ENCODE measurements around the gene CTPS1. TPM values are rescaled to one million over a fixed set of nuclear protein-coding genes. Genes with fewer than 3 reads are reported as not detected.

Gene CTPS1
- total and polyA plus RNA-seq, 2 of the 13 experiments (the other 11 are each of a cell fraction or from before 2014, with no cell fraction given) = 9.6 to 42.8 TPM

GRCh38 chr1:40980068-40980452, 564 bp downstream of the CTPS1 start (continued):
- TF ChIP-seq, protein P1, sequence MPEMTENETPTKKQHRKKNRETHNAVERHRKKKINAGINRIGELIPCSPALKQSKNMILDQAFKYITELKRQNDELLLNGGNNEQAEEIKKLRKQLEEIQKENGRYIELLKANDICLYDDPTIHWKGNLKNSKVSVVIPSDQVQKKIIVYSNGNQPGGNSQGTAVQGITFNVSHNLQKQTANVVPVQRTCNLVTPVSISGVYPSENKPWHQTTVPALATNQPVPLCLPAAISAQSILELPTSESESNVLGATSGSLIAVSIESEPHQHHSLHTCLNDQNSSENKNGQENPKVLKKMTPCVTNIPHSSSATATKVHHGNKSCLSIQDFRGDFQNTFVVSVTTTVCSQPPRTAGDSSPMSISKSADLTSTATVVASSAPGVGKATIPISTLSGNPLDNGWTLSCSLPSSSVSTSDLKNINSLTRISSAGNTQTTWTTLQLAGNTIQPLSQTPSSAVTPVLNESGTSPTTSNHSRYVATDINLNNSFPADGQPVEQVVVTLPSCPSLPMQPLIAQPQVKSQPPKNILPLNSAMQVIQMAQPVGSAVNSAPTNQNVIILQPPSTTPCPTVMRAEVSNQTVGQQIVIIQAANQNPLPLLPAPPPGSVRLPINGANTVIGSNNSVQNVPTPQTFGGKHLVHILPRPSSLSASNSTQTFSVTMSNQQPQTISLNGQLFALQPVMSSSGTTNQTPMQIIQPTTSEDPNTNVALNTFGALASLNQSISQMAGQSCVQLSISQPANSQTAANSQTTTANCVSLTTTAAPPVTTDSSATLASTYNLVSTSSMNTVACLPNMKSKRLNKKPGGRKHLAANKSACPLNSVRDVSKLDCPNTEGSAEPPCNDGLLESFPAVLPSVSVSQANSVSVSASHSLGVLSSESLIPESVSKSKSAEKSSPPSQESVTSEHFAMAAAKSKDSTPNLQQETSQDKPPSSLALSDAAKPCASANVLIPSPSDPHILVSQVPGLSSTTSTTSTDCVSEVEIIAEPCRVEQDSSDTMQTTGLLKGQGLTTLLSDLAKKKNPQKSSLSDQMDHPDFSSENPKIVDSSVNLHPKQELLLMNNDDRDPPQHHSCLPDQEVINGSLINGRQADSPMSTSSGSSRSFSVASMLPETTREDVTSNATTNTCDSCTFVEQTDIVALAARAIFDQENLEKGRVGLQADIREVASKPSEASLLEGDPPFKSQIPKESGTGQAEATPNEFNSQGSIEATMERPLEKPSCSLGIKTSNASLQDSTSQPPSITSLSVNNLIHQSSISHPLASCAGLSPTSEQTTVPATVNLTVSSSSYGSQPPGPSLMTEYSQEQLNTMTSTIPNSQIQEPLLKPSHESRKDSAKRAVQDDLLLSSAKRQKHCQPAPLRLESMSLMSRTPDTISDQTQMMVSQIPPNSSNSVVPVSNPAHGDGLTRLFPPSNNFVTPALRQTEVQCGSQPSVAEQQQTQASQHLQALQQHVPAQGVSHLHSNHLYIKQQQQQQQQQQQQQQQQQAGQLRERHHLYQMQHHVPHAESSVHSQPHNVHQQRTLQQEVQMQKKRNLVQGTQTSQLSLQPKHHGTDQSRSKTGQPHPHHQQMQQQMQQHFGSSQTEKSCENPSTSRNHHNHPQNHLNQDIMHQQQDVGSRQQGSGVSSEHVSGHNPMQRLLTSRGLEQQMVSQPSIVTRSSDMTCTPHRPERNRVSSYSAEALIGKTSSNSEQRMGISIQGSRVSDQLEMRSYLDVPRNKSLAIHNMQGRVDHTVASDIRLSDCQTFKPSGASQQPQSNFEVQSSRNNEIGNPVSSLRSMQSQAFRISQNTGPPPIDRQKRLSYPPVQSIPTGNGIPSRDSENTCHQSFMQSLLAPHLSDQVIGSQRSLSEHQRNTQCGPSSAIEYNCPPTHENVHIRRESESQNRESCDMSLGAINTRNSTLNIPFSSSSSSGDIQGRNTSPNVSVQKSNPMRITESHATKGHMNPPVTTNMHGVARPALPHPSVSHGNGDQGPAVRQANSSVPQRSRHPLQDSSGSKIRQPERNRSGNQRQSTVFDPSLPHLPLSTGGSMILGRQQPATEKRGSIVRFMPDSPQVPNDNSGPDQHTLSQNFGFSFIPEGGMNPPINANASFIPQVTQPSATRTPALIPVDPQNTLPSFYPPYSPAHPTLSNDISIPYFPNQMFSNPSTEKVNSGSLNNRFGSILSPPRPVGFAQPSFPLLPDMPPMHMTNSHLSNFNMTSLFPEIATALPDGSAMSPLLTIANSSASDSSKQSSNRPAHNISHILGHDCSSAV (CRISPR knock-in tag; IDR thresholded peaks at IDR 0.05; ENCODE audit: borderline replicate concordance) = no peak
- TF ChIP-seq ZNF276 (CRISPR knock-in tag; IDR thresholded peaks at IDR 0.05; ENCODE audit: low read depth) = no peak
- no peak for TF ChIP-seq KLF11 (CRISPR knock-in tag; IDR thresholded peaks at IDR 0.05)
- no peak for TF ChIP-seq BRF2 (CRISPR knock-in tag; IDR thresholded peaks at IDR 0.05)
- no peak for TF ChIP-seq ZNF615 (CRISPR knock-in tag; IDR thresholded peaks at IDR 0.05; ENCODE audit: borderline replicate concordance)
- TF ChIP-seq SIX4 (CRISPR knock-in tag; IDR thresholded peaks at IDR 0.05) = no peak
- TF ChIP-seq FOXK1 (CRISPR knock-in tag; IDR thresholded peaks at IDR 0.05; ENCODE audit: borderline replicate concordance, low read depth) = no peak
- TF ChIP-seq HOXA3 (CRISPR knock-in tag; IDR thresholded peaks at IDR 0.05) = no peak
- TF ChIP-seq ELF4 (CRISPR knock-in tag; IDR thresholded peaks at IDR 0.05; ENCODE audit: borderline replicate concordance) = no peak
- TF ChIP-seq, protein P2, sequence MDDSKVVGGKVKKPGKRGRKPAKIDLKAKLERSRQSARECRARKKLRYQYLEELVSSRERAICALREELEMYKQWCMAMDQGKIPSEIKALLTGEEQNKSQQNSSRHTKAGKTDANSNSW (CRISPR knock-in tag; IDR thresholded peaks at IDR 0.05; ENCODE audit: borderline replicate concordance) = no peak
- no peak for TF ChIP-seq MED8 (CRISPR knock-in tag; IDR thresholded peaks at IDR 0.05; ENCODE audit: insufficient replicate concordance)
- TF ChIP-seq KLF15 (CRISPR knock-in tag; IDR thresholded peaks at IDR 0.05; ENCODE audit: borderline replicate concordance) = no peak
- no peak for TF ChIP-seq GLMP (CRISPR knock-in tag; IDR thresholded peaks at IDR 0.05; ENCODE audit: borderline replicate concordance)
- no peak for TF ChIP-seq ZNF589 (CRISPR knock-in tag; conservative IDR thresholded peaks at IDR 0.05)
- no peak for TF ChIP-seq ZNF7 (CRISPR knock-in tag; IDR thresholded peaks at IDR 0.05)
